ENCODE measurements around the gene COPS7B.
A peak's percentile ranks its signal among the peaks of the same experiment; 100 is the strongest.
"Not testable (repeated sequence)": the region's sequence is repeated elsewhere in the genome, so short reads cannot be mapped to it uniquely, and the experiment has no call there.

The COPS7B gene

GRCh38 chr2:231786177-231786916, at the start of gene COPS7B:
COPS7B (plus strand) TSS chr2:231786445; CDS start chr2:231788571, 2,126 bp downstream.
- DNase-seq: peak; percentile 67

- no peak for DNase-seq
Measured at GRCh38 chr2:231737761-231738160, 48.5 kb upstream of the COPS7B start.

DNA sequence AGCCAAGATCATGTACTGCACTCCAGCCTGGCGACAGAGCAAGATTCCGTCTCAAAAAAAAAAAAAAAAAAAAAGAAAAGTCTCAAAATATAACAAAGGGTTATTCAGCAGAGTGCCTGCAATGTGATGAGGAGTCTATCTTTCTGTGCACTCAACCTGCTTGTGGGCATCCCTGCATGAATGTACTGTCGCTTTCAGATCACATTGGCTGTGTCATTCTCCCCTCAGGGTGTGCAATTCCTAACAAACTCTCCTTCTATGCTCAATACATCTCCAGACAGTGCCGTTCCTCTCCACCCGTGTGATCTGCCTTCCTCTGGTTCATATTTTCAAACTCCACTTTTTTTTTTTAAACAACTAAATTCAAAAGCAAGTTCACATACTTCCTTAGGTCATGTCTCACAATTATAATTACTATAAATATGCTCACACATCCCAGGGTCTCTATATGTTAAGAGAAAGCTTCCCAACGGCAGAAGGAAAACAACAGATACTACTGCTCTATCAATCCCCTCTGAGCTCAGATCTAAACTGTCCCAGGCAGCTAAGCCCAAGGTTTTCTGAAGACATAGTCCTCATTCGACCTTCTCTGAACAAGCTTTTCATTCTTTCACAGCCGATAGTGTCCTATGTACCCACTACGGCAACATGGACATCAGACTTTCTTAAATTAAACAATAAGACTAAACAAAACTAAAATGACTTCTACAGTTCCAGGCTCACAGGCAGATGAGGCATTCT, 42.7 kb upstream of the COPS7B start:
- no peak for DNase-seq

GRCh38 chr2:231745303-231746038, 40.8 kb upstream of the COPS7B start:
- no peak for DNase-seq

DNA sequence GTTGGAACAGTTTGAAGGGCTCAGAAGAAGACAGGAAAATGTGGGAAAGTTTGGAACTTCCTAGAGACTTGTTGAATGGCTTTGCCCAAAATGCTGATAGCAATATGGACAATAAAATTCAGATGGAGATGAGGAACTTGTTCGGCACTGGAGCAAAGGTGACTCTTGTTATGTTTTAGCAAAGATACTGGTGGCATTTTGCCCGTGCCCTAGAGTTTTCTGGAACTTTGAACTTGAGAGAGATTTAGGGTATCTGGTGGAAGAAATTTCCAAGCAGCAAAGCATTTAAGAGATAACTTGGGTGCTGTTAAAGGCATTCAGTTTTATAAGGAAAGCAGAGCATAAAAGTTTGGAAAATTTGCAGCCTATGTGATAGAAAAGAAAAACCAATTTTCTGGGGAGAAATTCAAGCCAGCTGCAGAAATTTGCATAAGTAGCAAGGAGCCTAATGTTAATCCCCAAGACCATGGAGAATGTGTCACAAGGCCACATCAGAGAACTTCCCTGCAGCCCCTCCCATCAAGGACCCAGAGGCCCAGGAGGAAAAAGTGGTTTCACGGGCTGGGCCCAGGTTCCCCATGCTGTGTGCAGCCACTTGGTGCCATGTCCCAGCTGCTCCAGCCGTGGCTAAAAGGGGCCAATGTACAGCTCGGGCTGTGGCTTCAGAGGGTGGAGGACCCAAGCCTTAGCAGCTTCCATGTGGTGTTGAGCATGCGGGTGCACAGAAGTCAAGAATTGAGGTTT, 37.9 kb upstream of the COPS7B start:
- DNase-seq: not testable (repeated sequence)

DNA sequence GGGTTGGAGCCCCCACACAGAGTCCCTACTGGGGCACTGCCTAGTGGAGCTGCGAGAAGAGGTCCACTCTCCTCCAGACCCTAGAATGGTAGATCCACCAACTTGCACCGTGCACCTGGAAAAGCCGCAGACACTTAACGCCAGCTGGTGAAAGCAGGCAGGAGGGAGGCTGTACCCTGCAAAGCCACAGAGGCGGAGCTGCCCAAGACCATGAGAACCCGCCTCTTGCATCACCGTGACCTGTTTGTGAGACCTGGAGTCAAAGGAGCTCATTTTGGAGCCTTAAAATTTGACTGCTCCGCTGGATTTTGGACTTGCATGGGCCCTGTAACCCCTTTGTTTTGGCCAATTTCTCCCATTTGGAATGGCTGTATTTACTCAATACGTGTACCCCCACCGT, 37.2 kb upstream of the COPS7B start:
- not testable (repeated sequence) for DNase-seq

GRCh38 chr2:231751042-231751815, 35.0 kb upstream of the COPS7B start:
- DNase-seq: no peak

- DNase-seq: no peak
Measured at GRCh38 chr2:231752061-231752460, 34.2 kb upstream of the COPS7B start.

DNA sequence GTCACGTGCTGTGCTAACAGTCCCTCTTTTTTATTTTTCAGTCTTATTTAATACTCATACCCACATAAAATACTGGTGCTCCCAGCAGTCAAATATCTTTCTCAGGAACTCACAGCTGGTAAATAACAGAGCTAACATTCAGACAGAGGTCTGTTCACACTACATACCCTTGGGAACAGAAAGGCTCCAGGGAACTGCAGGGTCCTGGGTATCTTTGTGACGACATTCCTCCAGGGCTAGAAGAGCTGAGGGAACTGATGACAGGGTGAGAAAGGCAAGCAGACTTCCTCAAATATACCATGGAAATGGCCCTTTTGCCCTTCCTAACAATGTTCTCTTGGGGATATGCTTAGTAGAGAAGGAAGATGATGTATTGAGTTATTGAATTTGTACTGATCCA, 24.5 kb upstream of the COPS7B start:
- DNase-seq: no peak

- DNase-seq: no peak
Measured at GRCh38 chr2:231764124-231764523, 22.1 kb upstream of the COPS7B start.

DNA sequence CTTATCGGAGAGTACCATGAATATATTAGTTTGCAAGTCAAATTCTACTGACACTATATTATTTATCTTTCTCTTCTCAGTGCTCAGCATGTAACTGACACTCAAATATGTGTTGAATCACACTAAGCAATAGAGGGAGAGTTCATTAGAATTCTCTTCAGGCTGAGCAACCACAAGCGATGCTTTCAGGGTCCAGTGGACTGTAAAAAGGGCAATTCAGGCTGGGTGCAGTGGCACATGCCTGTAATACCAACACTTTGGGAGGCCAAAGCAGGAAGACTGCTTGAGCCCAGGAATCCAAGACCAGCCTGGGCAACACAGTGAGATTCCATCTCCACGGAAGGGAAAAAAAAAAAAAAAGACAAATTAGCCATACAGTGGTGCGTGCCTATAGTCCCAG, 21.5 kb upstream of the COPS7B start:
- DNase-seq: no peak

DNA sequence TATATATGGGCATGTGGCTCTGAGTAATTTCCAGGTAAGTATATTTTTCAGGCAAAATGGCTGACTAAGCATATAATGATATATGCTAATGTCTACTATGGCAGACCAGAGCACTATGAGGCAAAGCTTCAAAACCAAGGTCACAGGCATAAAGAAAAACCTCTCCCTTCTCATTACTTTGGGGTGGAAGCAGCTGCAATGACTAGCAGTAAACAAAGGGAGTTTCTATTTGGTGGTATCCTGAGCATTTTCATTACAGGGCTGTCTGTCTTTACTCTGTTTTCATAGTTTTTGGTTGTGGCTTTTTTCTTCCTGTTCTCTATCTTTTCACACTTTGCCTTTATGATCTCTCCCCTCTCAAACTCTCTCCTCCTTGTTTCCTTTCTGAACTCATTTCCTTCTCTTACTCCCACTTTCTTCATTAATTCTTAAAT, 20.7 kb upstream of the COPS7B start:
- no peak for DNase-seq

GRCh38 chr2:231769170-231770136, 16.8 kb upstream of the COPS7B start:
- no peak for DNase-seq

- no peak for DNase-seq
Measured at GRCh38 chr2:231780123-231780908, 5.9 kb upstream of the COPS7B start.

GRCh38 chr2:231780909-231781797, 5.1 kb upstream of the COPS7B start, which contains the start of gene PDE6D:
PDE6D (minus strand) TSS chr2:231781282; CDS start chr2:231781114, 168 bp downstream.
- DNase-seq: peak; percentile 89

DNA sequence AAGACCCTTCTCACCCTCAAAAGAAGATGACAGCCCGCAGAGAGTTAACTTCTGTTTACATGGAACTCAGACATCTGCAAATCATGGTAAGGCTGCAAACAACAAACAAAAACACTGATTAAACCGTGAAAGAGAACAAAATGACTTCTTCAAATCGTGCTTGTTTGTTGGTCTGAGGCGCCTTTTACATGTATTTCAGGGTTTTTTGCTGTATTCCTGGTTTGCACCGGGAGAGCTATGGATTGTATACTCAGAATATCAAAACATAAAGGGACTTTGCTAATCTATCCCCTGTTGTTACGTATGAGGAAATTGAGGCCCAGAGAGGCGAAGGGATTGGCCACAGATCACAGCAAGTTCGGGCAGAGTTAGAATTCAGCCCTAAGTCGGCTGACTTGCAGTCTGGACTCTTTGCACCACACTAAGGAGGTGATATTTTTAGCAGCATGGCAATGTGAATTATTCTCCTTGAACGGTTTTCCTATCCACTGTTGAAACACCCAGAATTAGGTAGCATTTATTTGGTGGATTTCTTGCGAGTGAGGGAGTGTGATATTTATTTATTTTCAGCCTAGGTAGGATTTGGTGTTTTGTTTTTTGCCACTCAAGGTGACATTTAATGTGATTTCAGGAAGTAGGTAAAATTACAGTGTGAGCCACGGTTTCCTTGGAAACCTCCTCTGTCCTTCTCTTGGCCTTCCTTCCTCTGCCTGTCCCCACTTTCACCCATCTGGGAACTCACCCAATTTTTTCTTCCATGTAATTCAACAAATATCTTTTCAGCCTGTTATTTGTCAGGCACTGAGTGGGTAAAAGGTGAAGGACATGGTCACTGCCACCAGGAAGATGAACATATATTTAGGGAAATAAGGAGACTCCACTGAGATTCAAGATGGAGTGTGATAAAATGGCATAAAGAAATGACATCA, 4.2 kb upstream of the COPS7B start:
- DNase-seq: peak; percentile 15

DNA sequence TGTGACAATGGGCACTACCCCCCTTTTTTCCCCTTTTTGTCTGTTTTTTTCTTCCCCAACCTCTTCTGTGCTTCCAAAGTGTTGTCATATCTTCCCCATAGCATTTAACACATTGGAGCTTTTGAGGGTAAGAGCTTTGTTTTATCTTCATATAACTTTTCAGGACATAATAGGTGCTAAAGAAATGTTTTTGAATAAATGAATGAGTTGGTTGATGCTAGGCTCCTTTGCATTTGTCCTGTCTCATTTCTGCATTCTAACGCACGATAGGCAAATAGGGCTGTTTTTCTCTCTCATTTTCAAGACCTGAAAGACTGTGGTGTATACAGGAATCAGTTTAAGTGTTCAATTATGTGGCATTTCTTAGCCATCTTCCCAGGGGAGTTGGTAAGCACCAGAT, 832 bp upstream of the COPS7B start:
- DNase-seq: no peak

DNA sequence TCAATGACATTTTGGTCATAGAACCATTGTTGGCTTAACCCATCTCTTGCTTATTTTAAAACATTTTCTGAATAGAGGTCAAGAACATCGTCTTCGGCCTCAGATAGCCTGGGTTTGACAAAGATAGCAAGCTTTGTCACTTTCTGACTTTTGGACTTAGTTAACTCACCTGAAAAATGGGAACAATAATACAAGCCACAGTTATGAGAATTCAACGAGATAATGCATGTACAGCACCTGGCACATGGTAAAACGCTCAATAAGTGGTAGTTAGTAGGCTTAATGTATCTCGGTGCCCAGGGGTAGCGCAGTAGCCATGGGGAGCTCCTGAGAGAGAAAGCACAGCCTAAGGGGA, 446 bp upstream of the COPS7B start:
- no peak for DNase-seq
